CD4-positive, alpha-beta T cell (primary cell): Measurements from ENCODE around the gene ANO4. TPM values are rescaled to one million over a fixed set of nuclear protein-coding genes. Genes with fewer than 3 reads are reported as not detected.

Experiments
- ATAC-seq: fragments of 200-7000 bp; cut with Tn5 transposase; one replicate; pipeline ENCODE4 v1.10.0; 2022; ENCODE audit warnings: mild to moderate bottlenecking; ENCODE audit not compliant: poor library complexity
- CTCF ChIA-PET: fragments of 350-600 bp; sonication (Branson Sonifier 250); formaldehyde crosslinking; loops from one replicate; lab custom pipeline; 2021; ENCODE audit warnings: antibody characterized with exemption, inconsistent platforms; lab: Charles Lee
- POLR2A ChIA-PET: fragments of 350-600 bp; sonication (Branson Sonifier 250); formaldehyde crosslinking; loops from one replicate; lab custom pipeline; 2021; ENCODE audit warnings: antibody characterized with exemption, inconsistent platforms; lab: Charles Lee
- DNase-seq, 14 experiments: peaks; one replicate each; pipeline ENCODE4 v3.0.0-alpha.2; 2013 to 2020; ENCODE audit warnings: mixed read lengths in 2 of 14
- H3K27ac ChIP-seq, 2 donors: one replicate each; pipeline versions ENCODE4 v1.5.1 to v1.7.0; 2013; ENCODE audit warnings: low read length in 2 of 2, low read depth in 1 of 2, mild to moderate bottlenecking in 1 of 2
- H3K27me3 ChIP-seq, 2 experiments: 1 replicate in 1 of 2; 2 replicates in 1 of 2; pipeline versions ENCODE4 v1.6.1 to v1.7.0; 2013; ENCODE audit warnings: low read length in 2 of 2, control low read depth in 1 of 2, mild to moderate bottlenecking in 1 of 2, moderate library complexity in 1 of 2; ENCODE audit not compliant: insufficient read depth in 2 of 2, control insufficient read depth in 1 of 2
- H3K36me3 ChIP-seq: one replicate; pipeline ENCODE4 v1.6.1; 2013; ENCODE audit warnings: low read length, control low read depth; ENCODE audit not compliant: insufficient read depth
- H3K4me1 ChIP-seq: one replicate; pipeline ENCODE4 v1.6.1; 2013; ENCODE audit warnings: low read length, control low read depth; ENCODE audit not compliant: insufficient read depth
- H3K4me3 ChIP-seq: one replicate; pipeline ENCODE4 v1.5.1; 2013; ENCODE audit warnings: mild to moderate bottlenecking, low read length, moderate library complexity
- H3K9me3 ChIP-seq, 2 experiments: 1 replicate in 1 of 2; 2 replicates in 1 of 2; pipeline versions ENCODE4 v1.6.1 to v1.7.0; 2013; ENCODE audit warnings: low read length in 2 of 2, mild to moderate bottlenecking in 2 of 2, control low read depth in 1 of 2, moderate library complexity in 1 of 2; ENCODE audit not compliant: control insufficient read depth in 1 of 2, insufficient read depth in 1 of 2
- H3K27ac Mint-ChIP-seq: one replicate; pipeline ENCODE4 v1.8.0; 2020; ENCODE audit warnings: mixed read lengths
- H3K27me3 Mint-ChIP-seq: one replicate; pipeline ENCODE4 v1.8.0; 2021; ENCODE audit warnings: mixed read lengths
- H3K36me3 Mint-ChIP-seq: one replicate; pipeline ENCODE4 v1.8.0; 2021; ENCODE audit warnings: low read depth, mixed read lengths
- H3K4me1 Mint-ChIP-seq: one replicate; pipeline ENCODE4 v1.8.0; 2021; ENCODE audit warnings: low read depth, mixed read lengths
- H3K4me3 Mint-ChIP-seq: one replicate; pipeline ENCODE4 v1.8.0; 2020; ENCODE audit warnings: mild to moderate bottlenecking, mixed read lengths
- H3K9me3 Mint-ChIP-seq: one replicate; pipeline ENCODE4 v1.8.0; 2020; ENCODE audit warnings: mixed read lengths
- intact Hi-C, 2 experiments: fragments of 100-400 bp; cut with DNase I in 1 of 2; cut with micrococcal nuclease in 1 of 2; formaldehyde crosslinking; loops; one replicate each; pipeline versions ENCODE4 v1.15.1 to v1.9.0; 2023 to 2025; cut with DNase I, micrococcal nuclease
- total RNA-seq, 174 experiments: library from RNA in 2 of 174; stranded (reverse) in 2 of 174; gene quantifications; one replicate each; pipeline ENCODE4 v1.2.3 and lab custom pipeline; 2021 to 2026
- TF ChIP-seq, protein P1 (sequence below): fragments of 200-600 bp; IDR thresholded peaks from one replicate; pipeline ENCODE4 v1.8.0; 2022; ENCODE audit warnings: antibody characterized with exemption, mild to moderate bottlenecking

The ANO4 gene
- total RNA-seq, 2 experiments from 2014 or later = not detected

DNA sequence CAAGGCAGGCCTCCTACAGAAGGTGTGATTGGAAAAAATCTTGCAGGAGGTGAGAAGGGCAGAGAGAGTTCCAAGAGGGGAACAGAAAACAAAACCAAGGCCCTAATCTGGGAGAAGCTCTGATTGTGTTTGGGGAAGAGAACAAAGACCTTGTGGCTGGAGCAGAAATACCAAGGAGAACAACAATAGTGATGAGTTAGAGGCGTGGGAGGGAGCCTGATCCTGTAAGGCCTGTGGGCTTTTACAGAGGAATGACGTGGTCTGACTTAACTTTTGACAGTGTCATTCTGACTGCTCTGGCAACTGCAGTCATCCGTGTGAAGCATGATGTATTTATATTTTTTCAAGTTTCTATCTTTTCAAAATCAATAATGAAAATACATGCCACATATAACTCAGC is 200.6 kb downstream of the ANO4 start:
- Histone ChIP-seq H3K4me3 (no peak overlapping the region), H3K27me3 (no peaks in the 10 kb centered on the region), H3K36me3 (no peaks in the 10 kb centered on the region), H3K9me3 (peaks cover 0 to 3% of the 10 kb centered on the region in 2 experiments), H3K4me1 (no peaks in the 10 kb centered on the region), H3K27ac (no peak overlapping the region)
- H3K36me3 Mint-ChIP-seq = no peaks in the 10 kb centered on the region
- no peaks in the 10 kb centered on the region for H3K27me3 Mint-ChIP-seq
- intact Hi-C loops = no loop called here
- DNase-seq = no peak
- ChIA-PET CTCF (no interaction called here), POLR2A (no interaction called here)
- no peak for ATAC-seq
- no peaks in the 10 kb centered on the region for H3K9me3 Mint-ChIP-seq
- no peak overlapping the region for H3K4me3 Mint-ChIP-seq
- TF ChIP-seq, protein P1, sequence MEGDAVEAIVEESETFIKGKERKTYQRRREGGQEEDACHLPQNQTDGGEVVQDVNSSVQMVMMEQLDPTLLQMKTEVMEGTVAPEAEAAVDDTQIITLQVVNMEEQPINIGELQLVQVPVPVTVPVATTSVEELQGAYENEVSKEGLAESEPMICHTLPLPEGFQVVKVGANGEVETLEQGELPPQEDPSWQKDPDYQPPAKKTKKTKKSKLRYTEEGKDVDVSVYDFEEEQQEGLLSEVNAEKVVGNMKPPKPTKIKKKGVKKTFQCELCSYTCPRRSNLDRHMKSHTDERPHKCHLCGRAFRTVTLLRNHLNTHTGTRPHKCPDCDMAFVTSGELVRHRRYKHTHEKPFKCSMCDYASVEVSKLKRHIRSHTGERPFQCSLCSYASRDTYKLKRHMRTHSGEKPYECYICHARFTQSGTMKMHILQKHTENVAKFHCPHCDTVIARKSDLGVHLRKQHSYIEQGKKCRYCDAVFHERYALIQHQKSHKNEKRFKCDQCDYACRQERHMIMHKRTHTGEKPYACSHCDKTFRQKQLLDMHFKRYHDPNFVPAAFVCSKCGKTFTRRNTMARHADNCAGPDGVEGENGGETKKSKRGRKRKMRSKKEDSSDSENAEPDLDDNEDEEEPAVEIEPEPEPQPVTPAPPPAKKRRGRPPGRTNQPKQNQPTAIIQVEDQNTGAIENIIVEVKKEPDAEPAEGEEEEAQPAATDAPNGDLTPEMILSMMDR = no peak
- no peaks in the 10 kb centered on the region for H3K4me1 Mint-ChIP-seq
- no peak overlapping the region for H3K27ac Mint-ChIP-seq

- H3K4me1 ChIP-seq = no peaks in the 10 kb centered on the region
- no peak overlapping the region for H3K27ac Mint-ChIP-seq
- intact Hi-C loops = no loop called here
- ATAC-seq = no peak
- H3K36me3 Mint-ChIP-seq = no peaks in the 10 kb centered on the region
- H3K4me3 Mint-ChIP-seq = no peak overlapping the region
- DNase-seq = no peak
- H3K27me3 ChIP-seq = no peaks in the 10 kb centered on the region
- no peak overlapping the region for H3K4me3 ChIP-seq
- H3K9me3 ChIP-seq = peaks cover 0 to 3% of the 10 kb centered on the region in 2 experiments
- no peaks in the 10 kb centered on the region for H3K9me3 Mint-ChIP-seq
- H3K36me3 ChIP-seq = no peaks in the 10 kb centered on the region
- H3K27me3 Mint-ChIP-seq = no peaks in the 10 kb centered on the region
- TF ChIP-seq, protein P1 = no peak
- no peak overlapping the region for H3K27ac ChIP-seq
- H3K4me1 Mint-ChIP-seq = no peaks in the 10 kb centered on the region
- CTCF ChIA-PET = no interaction called here
- POLR2A ChIA-PET = no interaction called here
Observed at GRCh38 chr12:100995771-100996170, 201.2 kb downstream of the ANO4 start.

DNA sequence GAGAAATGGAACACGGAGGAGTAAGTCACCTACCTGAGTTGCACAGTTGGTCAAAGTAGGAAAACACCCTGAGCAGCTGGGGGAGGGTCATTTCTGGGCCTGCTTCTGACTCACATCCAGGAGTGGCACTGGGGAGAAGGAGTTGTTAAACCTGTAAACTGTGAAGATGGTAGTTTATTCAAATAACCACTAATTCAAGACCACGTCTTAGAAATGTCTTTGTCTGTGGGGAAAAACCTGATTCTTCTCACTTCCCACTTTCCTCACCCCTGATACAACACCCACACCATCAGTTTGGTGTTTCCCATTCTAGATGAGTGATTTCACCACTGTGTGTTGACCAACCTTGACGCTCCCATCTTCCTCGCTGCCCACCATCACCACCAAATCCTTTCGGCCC is 207.1 kb downstream of the ANO4 start:
- intact Hi-C loops = no loop called here
- no peaks in the 10 kb centered on the region for H3K27me3 ChIP-seq
- Mint-ChIP-seq H3K36me3 (no peaks in the 10 kb centered on the region), H3K4me3 (no peak overlapping the region), H3K27ac (no peak overlapping the region), H3K9me3 (no peaks in the 10 kb centered on the region), H3K27me3 (no peaks in the 10 kb centered on the region), H3K4me1 (no peaks in the 10 kb centered on the region)
- TF ChIP-seq, protein P1 = no peak
- DNase-seq = no peak
- no peak overlapping the region for H3K4me3 ChIP-seq
- no peaks in the 10 kb centered on the region for H3K4me1 ChIP-seq
- peaks cover 0 to 3% of the 10 kb centered on the region in 2 experiments for H3K9me3 ChIP-seq
- POLR2A ChIA-PET = no interaction called here
- no peak overlapping the region for H3K27ac ChIP-seq
- H3K36me3 ChIP-seq = no peaks in the 10 kb centered on the region
- CTCF ChIA-PET = no interaction called here
- no peak for ATAC-seq
